PC-9 (cell line): Measurements from ENCODE around the gene FAM114A1. TPM values are rescaled to one million over a fixed set of nuclear protein-coding genes. Genes with fewer than 3 reads are reported as not detected.
A peak's percentile ranks its signal among the peaks of the same experiment; 100 is the strongest.

ENCODE experiments used
- BruUV-seq: library from RNA; stranded (reverse); fragments of 400-500 nt; replicated peaks from 2 replicates; lab custom pipeline; 2021; lab: Mats Ljungman, UMichigan
- CTCF ChIA-PET: fragments of 300-600 bp; sonication (Branson Sonifier 250); formaldehyde crosslinking; loops from one replicate; lab custom pipeline; 2022; ENCODE audit warnings: antibody characterized with exemption; lab: Charles Lee
- POLR2A ChIA-PET: fragments of 300-600 bp; sonication (Branson Sonifier 250); formaldehyde crosslinking; loops from one replicate; lab custom pipeline; 2022; ENCODE audit warnings: antibody characterized with exemption; ENCODE audit not compliant: unreplicated experiment; lab: Charles Lee
- DNase-seq, 2 experiments: peaks; one replicate each; pipeline versions ENCODE4 v3.0.0 to v3.0.0-alpha.2; 2015 to 2022; ENCODE audit warnings: mixed read lengths in 1 of 2
- H2AFZ ChIP-seq: fragments of 200-600 bp; sonication (generic); 2 replicates; pipeline ENCODE4 v1.8.1; 2017; ENCODE audit warnings: antibody characterized with exemption
- H3F3A ChIP-seq: fragments of 200-600 bp; sonication (generic); 2 replicates; pipeline ENCODE4 v1.8.1; 2017; ENCODE audit warnings: antibody characterized with exemption, mild to moderate bottlenecking, low read depth; ENCODE audit not compliant: insufficient read depth
- H3K27ac ChIP-seq: fragments of 200-600 bp; sonication (generic); 2 replicates; pipeline ENCODE4 v1.6.1; 2016; ENCODE audit warnings: mixed run types
- H3K27me3 ChIP-seq: fragments of 200-600 bp; sonication (generic); 2 replicates; pipeline ENCODE4 v1.6.1; 2016; ENCODE audit warnings: low read depth, mixed run types; ENCODE audit not compliant: insufficient read depth
- H3K36me3 ChIP-seq: fragments of 200-600 bp; sonication (generic); 2 replicates; pipeline ENCODE4 v1.6.1; 2016; ENCODE audit warnings: low read depth, mixed run types
- H3K4me1 ChIP-seq: fragments of 200-600 bp; sonication (generic); replicated peaks from 2 replicates; pipeline ENCODE4 v1.6.1; 2016; ENCODE audit warnings: mixed run types; ENCODE audit not compliant: insufficient read depth
- H3K4me2 ChIP-seq: fragments of 200-600 bp; sonication (generic); 2 replicates; pipeline ENCODE4 v1.6.1; 2017; ENCODE audit warnings: mixed run types
- H3K4me3 ChIP-seq: fragments of 200-600 bp; sonication (generic); 2 replicates; pipeline ENCODE4 v1.6.1; 2016; ENCODE audit warnings: mixed run types
- H3K79me2 ChIP-seq: fragments of 200-600 bp; sonication (generic); 2 replicates; pipeline ENCODE4 v1.6.1; 2017; ENCODE audit warnings: low read depth, mixed run types
- H3K9me2 ChIP-seq: fragments of 200-600 bp; sonication (generic); 2 replicates; pipeline ENCODE4 v1.8.1; 2017; ENCODE audit warnings: mild to moderate bottlenecking; ENCODE audit not compliant: insufficient read depth
- H3K9me3 ChIP-seq: fragments of 200-600 bp; sonication (generic); 2 replicates; pipeline ENCODE4 v1.8.1; 2016; ENCODE audit warnings: low read depth; ENCODE audit not compliant: insufficient read depth
- H4K20me1 ChIP-seq: fragments of 200-600 bp; sonication (generic); 2 replicates; pipeline ENCODE4 v1.8.1; 2017; ENCODE audit not compliant: insufficient read depth
- CTCF ChIP-seq: fragments of 200-600 bp; sonication (generic); conservative IDR thresholded peaks from 2 replicates; pipeline ENCODE4 v1.6.1; 2017; ENCODE audit warnings: mixed run types, antibody characterized with exemption, mild to moderate bottlenecking, moderate library complexity
- EZH2 ChIP-seq: fragments of 200-600 bp; sonication (generic); IDR thresholded peaks from 2 replicates; pipeline ENCODE4 v1.8.0; 2017; ENCODE audit warnings: antibody characterized with exemption, low read depth
- intact Hi-C: fragments of 100-400 bp; cut with micrococcal nuclease; formaldehyde crosslinking; loops from one replicate; pipeline ENCODE4 v1.10.0; 2022; ENCODE audit not compliant: unreplicated experiment
- total RNA-seq: library from RNA; stranded (reverse); gene quantifications from 2 replicates; pipeline ENCODE4 v1.2.3, GENCODE V29; 2021

FAM114A1 gene
- total RNA-seq, 1 experiment from 2014 or later: 73.7 TPM

- DNase-seq: peak; percentile 60 to 69
- Histone ChIP-seq H3K36me3 (no peaks in the 10 kb centered on the region), H3K4me2 (peak within 1 kb of the TSS; percentile 68), H3K9me3 (no peaks in the 10 kb centered on the region; the same call in 1 of the 2 replicates), H3K9me2 (no peaks in the 10 kb centered on the region), H3K27ac (peak within 1 kb of the TSS; percentile 93), H3K4me3 (peak within 1 kb of the TSS; percentile 25; the same call in 1 of the 2 replicates), H2AFZ (peak within 1 kb of the TSS; percentile 31; the same call in 1 of the 2 replicates), H4K20me1 (no peaks in the 10 kb centered on the region), H3K79me2 (no peaks in the 10 kb centered on the region), H3F3A (peaks cover 17% of the 10 kb centered on the region), H3K4me1 (peaks cover 26% of the 10 kb centered on the region), H3K27me3 (no peaks in the 10 kb centered on the region)
- intact Hi-C loops: loop anchor here (1.0 to 10.0 kb wide), 6 partner anchors 54 to 792 kb away; partner anchors contain the start of genes TLR1 and TLR10
- POLR2A ChIA-PET: no interaction called here
- TF ChIP-seq CTCF (peak; percentile 83), EZH2 (no peak)
- no TSS peak for BruUV-seq
- CTCF ChIA-PET: interaction anchor here (0.6 to 1.9 kb wide), 4 partner anchors 42 to 211 kb away, joined by 3 to 23 read pairs (median 5); partner anchors contain the start of gene TLR10
Measured at GRCh38 chr4:38856524-38857337, 10.9 kb upstream of the FAM114A1 start, which contains the start of gene TLR6. Gene TLR6, minus strand, starts transcription at chr4:38856817. Its CDS starts 27,344 bp downstream, at chr4:38829473.

- DNase-seq: peak; percentile 68 to 87
- no peaks in the 10 kb centered on the region for H4K20me1 ChIP-seq
- no peaks in the 10 kb centered on the region; the same call in 1 of the 2 replicates for H3K9me3 ChIP-seq
- H3K4me1 ChIP-seq: peaks cover 26% of the 10 kb centered on the region
- H3K79me2 ChIP-seq: no peaks in the 10 kb centered on the region
- no peaks in the 10 kb centered on the region for H3K27me3 ChIP-seq
- H3K4me3 ChIP-seq: peak overlapping the region; percentile 25; the same call in 1 of the 2 replicates
- no TSS peak for BruUV-seq
- ChIA-PET CTCF (interaction anchor here (0.7 kb wide), 1 partner anchor 42 kb away, joined by 3 read pairs; no protein-coding TSS in a partner anchor), POLR2A (no interaction called here)
- H3K27ac ChIP-seq: peak overlapping the region; percentile 93
- no peak for TF ChIP-seq EZH2
- TF ChIP-seq CTCF: no peak
- H3F3A ChIP-seq: peaks cover 17% of the 10 kb centered on the region
- no peaks in the 10 kb centered on the region for H3K9me2 ChIP-seq
- intact Hi-C loops: loop anchor here (2.0 to 10.0 kb wide), 5 partner anchors 55 to 793 kb away; partner anchors contain the start of genes TLR1 and TLR10
- H2AFZ ChIP-seq: peak overlapping the region; percentile 31
- H3K4me2 ChIP-seq: peak overlapping the region; percentile 68
- no peaks in the 10 kb centered on the region for H3K36me3 ChIP-seq
Measured at GRCh38 chr4:38857354-38858096, 10.1 kb upstream of the FAM114A1 start.

GRCh38 chr4:38858097-38858420, 9.5 kb upstream of the FAM114A1 start:
- TSS peak; percentile 87 for BruUV-seq

More at GRCh38 chr4:38858097-38858420, 9.5 kb upstream of the FAM114A1 start:
- peaks cover 26% of the 10 kb centered on the region for H3K4me1 ChIP-seq
- DNase-seq: no peak
- H3F3A ChIP-seq: peaks cover 17% of the 10 kb centered on the region
- CTCF ChIA-PET: interaction anchor here (0.7 kb wide), 1 partner anchor 907 kb away, joined by 4 read pairs; no protein-coding TSS in a partner anchor
- no peak for TF ChIP-seq CTCF
- no peak for TF ChIP-seq EZH2
- peak overlapping the region; percentile 68 for H3K4me2 ChIP-seq
- intact Hi-C loops: loop anchor here (5.0 to 10.0 kb wide), 4 partner anchors 56 to 793 kb away; partner anchors contain the start of gene TLR1
- H3K9me3 ChIP-seq: no peaks in the 10 kb centered on the region; the same call in 1 of the 2 replicates
- H3K9me2 ChIP-seq: no peaks in the 10 kb centered on the region
- H3K36me3 ChIP-seq: no peaks in the 10 kb centered on the region
- H3K4me3 ChIP-seq: no peak overlapping the region; the same call in 1 of the 2 replicates
- no peaks in the 10 kb centered on the region for H3K27me3 ChIP-seq
- H3K27ac ChIP-seq: peak overlapping the region; percentile 93
- POLR2A ChIA-PET: no interaction called here
- H2AFZ ChIP-seq: peak overlapping the region; percentile 31
- H4K20me1 ChIP-seq: no peaks in the 10 kb centered on the region
- H3K79me2 ChIP-seq: no peaks in the 10 kb centered on the region
